Renal cortex interstitium (tissue), 11 donors: ENCODE results near the gene XXYLT1. TPM values are rescaled to one million over a fixed set of nuclear protein-coding genes. Genes with fewer than 3 reads are reported as not detected.
A peak's percentile ranks its signal among the peaks of the same experiment; 100 is the strongest.
"Not testable (repeated sequence)": the region's sequence is repeated elsewhere in the genome, so short reads cannot be mapped to it uniquely, and the experiment has no call there.

Experiments
- DNase-seq, 11 donors: peaks; one replicate each; pipeline ENCODE4 v3.0.0-alpha.2; 2013; ENCODE audit warnings: low read depth in 9 of 11, low spot score in 4 of 11; ENCODE audit errors: extremely low read depth in 1 of 11
- polyA plus RNA-seq, 3 donors: library from polyadenylated mRNA; unstranded; fragments of 120-200 nt; gene quantifications; one replicate each; pipeline ENCODE4 v1.2.1, GENCODE V29; 2013; ENCODE audit not compliant: insufficient read length in 3 of 3

XXYLT1 gene
- polyA plus RNA-seq, 3 donors = 27.3 to 35.5 (median 27.8) TPM

- DNase-seq = no peak
Observed at GRCh38 chr3:195114786-195115599, 156.0 kb downstream of the XXYLT1 start.

GRCh38 chr3:195113536-195114425 lies 157.2 kb downstream of the XXYLT1 start:
- DNase-seq = no peak

DNA sequence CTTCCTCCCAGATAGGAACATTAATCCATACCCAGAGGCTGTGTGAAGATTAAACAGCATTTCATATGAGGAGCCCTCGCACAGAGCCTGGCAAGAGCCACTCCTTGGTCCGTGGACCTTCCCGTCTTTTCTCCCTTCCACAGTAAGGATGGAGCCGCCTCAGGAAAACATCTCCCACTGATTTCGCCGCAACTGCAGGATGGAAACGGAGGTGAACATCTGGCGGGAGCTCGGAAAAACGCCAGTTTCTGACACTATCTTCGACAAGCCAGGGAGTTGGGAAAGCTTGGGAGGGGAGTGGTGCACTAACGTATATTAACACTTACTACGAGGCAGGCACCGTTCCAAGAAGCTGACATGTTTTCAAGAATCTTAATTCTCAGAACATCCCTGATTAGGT lies 157.9 kb downstream of the XXYLT1 start:
- no peak for DNase-seq

- DNase-seq = no peak
Observed at GRCh38 chr3:195112361-195112791, 158.6 kb downstream of the XXYLT1 start.

DNA sequence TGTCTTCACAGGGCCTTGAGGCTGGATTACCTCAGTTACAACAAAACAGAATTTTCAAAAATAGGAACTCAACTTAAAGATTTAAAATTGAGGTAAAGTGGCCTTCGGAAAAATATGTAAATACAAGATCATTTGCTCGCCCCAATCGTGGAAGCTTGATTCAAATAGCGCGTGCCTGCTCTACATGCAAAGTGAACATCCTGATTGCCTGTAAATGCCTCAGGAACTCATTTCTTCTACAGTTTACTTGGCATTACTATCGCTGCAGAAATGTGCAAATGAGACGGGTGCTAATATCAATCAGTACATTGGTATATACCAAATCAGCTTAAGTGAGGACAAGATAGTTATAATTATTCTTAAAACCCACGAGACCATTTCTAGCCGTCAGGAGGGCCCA lies 159.2 kb downstream of the XXYLT1 start:
- DNase-seq = no peak

DNA sequence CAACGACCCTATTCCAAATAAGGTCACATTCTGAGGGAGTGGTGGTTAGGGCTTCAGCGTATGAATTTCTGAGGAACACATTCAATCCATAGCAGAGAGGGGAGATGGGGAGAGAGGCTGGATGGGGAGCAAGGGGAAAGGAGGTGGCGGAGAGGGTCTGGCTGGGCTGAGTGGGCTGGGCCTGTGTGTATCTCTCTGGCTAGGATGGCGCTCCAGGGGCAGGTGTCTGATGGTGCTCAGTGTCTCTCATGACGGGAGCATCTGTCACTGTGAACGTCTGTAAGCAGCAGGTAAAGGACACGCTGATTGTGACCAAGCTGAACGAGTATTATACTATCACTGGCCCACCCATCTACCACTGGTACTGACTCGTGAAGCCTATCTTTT lies 159.6 kb downstream of the XXYLT1 start:
- DNase-seq = no peak

GRCh38 chr3:195110647-195111318 lies 160.2 kb downstream of the XXYLT1 start:
- DNase-seq = no peak

DNA sequence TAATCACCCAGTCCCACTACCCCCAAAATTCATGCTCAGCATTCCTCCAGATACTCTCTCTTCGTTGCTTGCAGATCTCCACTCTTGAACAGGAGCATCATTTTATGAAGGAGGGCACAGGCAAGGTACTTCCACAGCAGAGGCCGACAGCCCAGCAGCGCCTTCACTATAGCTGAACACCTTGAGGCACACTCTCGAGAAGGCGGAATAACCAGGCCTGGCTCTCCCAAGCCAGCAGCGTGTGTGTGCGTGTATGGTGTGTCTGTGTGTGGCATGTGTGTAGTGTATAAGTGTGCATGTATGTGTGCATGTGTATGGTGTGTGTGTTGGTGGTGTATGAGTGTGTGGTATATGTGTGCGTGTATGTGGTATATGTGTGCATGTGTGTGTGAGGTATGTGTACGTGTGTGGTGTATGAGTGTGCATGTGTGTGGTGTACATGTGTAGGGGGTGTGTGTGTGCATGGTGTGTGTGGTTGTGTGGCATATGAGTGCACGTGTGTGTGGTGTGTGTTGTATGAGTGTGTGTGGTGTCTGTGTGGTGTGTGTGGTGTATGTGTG lies 161.8 kb downstream of the XXYLT1 start:
- no peak for DNase-seq

GRCh38 chr3:195107593-195107992 lies 163.4 kb downstream of the XXYLT1 start:
- no peak for DNase-seq

DNA sequence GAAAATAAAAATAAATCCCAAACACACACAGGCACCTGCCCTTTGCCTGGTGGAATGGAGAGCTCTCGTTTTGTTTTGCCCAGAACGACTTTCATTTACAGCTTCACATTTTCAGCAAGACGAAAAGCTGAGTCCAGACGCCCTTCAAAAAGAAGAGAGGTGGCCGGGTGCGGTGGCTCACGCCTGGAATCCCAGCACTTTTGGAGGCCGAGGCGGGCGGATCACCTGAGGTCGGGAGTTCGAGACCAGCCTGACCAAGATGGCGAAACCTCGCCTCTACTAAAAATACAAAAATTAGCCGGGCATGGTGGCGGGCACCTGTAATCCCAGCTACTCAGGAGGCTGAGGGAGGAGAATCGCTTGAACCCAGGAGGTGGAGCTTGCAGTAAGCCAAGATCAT lies 163.9 kb downstream of the XXYLT1 start:
- not testable (repeated sequence) for DNase-seq

GRCh38 chr3:195106418-195106906 lies 164.5 kb downstream of the XXYLT1 start:
- peak in 1 of 11 donors; percentile 46 for DNase-seq

DNA sequence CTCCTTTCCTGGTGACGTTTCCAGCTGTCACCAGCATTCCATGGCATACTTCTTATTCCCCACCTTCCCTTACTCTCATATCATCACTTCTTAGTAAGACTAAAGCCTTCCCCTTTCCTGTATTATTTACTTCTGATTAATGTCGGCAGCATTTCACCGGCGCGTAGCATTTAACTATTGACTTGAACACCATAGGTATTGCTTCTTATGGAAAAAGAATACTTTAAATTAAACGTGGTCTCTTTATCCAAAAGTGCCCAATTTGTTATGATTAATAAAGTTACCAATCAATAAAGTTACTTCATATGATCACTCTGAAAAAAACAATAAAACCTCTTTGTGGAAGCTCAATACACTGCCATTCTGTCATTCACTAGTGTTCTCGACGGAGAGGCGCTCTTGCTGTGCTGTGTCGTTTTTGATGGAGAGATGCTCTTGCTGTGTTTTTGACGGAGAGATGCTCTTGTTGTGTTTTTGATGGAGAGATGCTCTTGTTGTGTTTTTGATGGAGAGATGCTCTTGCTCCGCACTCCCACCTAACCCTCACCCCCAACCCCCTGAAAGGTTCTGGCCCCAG lies 165.0 kb downstream of the XXYLT1 start:
- DNase-seq = no peak

DNA sequence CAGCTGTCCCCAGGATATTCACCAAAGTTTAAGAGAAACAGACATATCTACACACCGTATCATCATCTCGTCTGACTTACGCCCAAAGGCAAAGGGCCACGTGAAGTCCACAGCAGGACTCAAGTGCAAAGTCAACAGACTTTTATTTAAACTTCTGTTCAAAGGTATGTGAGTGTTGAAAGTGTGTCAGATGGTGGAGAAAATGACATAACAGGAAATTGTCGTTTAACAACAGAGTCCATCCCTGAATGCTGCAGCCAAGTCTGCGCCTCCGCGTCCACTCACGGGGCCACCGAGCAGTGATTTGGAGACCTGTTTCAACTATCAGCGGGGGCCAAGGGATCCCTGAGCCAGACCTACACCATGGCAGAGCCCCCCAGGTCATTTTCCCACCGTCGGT lies 165.6 kb downstream of the XXYLT1 start:
- DNase-seq = no peak

GRCh38 chr3:195104340-195104739 lies 166.6 kb downstream of the XXYLT1 start:
- DNase-seq = no peak

DNA sequence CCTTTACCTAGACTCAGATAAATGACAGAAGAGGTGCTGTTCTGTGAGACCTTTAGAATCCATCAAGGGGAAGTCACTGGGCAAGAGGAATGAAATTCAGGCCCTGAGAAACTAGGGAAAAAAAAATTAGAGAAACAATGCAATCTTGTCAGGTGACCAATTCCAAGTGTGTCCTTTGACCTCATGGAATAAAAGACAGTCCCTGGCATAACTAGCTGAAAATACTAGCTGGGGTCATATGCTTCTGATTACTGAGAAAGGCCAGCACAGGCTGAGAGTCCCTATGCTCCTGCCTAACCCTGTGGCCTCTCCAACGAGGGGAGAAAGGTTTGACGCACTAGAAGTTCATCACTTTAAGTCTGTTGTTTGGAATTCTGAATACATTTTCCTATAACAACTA lies 167.3 kb downstream of the XXYLT1 start:
- no peak for DNase-seq

DNA sequence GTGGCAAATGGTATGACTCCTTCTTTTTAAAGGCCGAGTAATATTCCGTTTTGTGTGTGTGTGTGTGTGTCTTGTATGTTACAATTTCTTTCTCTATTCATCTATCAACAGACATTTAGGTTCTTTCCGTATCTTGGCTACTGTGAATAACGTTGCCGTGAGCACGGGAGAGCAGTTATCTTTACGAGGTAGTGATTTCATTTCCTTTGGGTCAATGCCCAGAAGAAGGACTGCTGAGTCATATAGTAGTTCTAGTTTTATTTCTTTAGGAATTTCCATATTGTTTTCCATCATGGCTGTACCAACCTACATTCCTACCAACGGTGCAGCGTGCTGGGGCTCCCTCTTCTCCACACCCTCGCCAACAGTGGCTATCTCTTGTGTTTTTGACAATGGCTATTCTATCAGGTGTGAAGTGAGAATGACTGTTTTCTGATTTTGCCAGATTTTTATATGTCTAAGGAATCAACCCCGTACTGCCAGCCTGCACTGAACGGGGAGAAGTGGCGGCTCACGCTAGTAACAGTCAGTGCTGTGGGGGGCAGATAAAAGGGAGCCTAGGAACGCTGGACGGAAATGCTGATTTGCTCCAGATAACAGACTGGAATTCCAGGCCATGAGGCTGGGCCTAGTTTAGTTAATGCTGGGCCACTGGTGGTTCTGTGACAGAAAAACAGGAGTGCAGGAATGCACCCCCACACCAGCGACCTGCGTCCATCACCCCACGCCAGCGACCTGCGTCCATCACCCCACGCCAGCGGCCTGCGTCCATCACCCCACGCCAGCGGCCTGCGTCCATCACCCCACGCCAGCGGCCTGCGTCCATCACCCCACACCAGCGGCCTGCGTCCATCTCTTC lies 168.1 kb downstream of the XXYLT1 start:
- no peak for DNase-seq

DNA sequence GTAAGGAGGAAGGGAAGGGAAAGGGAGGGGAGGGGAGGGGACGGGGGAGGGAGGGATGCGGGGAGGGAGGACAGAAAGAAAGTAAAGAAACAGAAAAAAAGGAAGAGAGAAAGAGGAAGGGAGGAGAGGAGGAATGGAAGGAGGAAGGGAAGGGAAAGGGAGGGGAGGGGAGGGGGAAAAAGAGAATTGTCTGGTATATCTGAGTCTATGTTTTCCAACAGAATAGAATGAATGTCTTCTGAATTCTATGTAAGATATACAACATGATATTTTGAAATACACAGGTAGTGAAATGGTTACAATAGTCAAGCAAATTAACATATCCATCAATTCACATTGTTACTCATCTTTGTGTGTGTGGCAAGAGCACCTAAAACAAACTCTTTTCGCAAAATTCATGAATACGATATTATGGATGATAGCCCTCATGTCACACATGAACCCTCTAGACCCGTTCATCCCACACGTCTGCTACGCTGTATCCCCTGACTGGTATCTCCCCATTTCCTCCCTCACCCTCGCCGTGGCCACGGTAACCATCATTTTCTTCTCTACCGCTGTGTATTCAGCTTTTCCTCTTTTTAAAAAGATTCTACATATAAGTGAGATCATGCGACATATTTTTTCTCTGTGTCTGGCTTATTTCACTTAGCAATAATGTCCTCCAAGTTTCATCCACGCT lies 168.9 kb downstream of the XXYLT1 start:
- DNase-seq = no peak
